ENCODE results near the gene AHDC1.
"Not testable (repeated sequence)": the region's sequence is repeated elsewhere in the genome, so short reads cannot be mapped to it uniquely, and the experiment has no call there.

Gene AHDC1

DNA sequence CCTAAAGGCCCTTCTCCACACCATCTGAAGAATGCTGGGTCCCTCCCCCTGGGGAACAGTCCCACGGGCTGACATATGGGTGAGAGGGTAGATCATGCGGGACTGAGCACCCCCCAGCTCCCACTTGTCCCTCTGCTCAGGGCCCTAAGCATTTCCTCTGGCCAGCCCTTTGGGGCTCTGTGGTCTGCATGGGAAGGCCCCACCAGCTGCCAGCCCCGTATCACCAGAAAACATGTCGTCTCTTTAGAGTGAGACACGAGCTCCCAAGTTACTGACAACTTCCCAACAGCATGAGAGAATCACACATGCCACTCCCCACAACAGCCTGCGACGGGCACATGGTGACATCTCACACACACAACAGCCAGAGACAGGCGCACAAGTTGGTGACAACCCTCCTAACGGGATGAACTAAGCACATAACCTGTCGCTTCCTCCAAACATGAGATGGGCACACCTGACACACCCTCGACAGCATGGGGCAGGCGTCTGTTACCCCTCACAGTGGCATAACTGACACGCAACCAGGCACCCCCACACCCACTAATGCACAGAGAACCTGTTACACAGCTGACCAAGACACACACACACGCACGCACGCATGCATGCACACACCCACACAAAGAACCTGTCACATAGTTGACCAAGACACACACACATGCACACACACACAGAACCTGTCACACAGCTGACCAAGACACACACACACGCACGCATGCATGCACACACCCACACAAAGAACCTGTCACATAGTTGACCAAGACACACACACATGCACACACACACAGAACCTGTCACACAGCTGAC lies 41.2 kb downstream of the AHDC1 start:
- DNase-seq, result no peak

DNA sequence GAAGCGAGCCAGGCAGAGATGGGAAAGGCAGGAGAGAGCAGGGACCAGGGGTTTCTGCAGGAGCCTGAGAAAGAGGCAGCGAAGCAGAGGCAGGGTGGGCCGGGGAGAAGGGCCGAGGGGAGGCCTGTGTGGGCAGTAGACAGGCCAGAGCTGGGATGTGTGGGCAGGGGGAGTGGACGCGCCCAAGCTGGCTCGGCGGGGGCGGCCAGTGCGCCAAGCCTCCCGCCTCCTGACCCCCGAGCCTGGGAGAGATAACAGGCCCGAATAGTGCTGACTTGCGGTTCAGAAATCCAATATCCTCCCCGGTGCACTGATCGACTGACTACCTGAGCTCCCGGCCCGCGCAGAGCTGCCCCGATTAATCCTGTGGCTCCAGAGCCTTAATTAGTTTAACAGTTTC lies 41.9 kb downstream of the AHDC1 start:
- no peak for DNase-seq

DNA sequence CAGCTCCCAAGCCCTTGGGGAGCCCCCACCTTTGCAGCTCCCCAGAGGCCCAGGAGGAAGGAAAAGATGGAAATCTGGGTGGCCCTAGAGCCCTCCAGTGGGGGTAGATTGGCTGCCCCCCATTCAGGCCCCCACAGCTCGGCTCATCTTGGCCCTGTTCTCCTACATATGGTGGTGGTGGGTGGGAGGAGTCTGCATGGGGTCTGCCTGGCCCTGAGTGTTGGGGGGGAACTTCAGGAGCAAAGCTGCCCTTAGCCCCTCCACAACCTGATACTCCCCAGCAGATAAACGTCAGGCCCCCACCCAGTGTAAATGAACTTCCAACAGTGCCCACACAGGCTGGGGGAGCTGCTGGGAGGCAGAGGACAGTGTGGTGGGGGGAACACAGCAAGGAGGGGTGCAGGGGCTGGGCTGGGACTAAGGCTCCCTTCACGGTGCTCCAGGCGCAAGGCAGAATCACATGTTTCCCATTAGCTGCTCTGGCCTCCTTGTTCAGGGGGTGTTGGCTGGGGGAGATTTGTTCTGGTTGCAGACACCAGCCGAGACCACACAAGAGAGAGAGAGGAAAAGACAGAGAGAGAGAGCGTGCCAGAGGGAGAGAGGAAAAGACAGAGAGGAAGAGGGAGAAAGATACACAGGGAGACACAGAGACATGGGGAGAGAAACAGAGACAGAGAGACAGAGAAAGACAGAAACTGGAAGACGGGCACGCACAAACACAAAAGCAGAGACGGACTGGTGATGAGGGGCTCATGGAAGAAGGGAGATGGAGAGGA lies 42.6 kb downstream of the AHDC1 start:
- DNase-seq, result no peak

DNA sequence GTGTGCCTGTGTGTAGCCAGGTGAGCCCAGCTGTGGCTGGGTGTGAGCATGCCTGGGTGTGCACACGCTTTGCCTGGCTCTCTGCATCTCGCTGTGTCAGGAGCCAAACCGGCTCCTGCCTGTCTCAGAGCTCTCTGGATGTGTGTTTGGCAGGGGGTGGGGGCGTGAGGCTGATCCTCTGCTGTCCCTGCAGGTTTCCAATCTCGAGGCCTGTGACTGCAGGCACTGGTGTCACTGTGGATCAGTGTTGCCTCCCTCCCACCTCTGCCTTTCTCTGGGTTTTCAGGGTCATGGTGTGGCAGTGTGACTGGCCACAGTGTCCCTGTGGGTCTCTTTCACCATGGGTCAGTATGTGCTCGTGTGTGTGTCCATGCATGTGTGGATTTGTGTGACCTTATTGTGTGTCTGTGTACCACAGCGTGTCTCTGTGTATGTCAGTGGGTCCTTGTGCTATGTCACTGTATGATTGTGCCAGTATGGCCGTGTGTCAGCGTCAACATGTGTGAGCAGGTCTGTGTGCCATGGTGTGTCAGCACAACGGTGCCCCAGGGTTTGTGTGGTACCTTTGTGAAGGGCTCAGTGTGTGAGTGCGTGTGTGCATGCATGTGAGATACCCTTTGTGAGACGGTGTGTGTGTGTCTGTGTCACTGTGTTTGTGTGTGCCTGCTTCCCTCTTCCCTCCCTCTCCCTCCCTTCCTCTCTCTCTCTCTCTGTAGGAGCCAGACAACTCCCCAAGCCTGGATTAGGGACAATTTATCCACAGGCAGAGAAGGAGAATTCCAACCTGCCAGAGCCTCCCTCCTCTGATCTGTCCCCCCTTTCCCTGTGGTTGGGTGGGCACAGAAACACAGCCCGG lies 43.4 kb downstream of the AHDC1 start:
- DNase-seq, result no peak

DNA sequence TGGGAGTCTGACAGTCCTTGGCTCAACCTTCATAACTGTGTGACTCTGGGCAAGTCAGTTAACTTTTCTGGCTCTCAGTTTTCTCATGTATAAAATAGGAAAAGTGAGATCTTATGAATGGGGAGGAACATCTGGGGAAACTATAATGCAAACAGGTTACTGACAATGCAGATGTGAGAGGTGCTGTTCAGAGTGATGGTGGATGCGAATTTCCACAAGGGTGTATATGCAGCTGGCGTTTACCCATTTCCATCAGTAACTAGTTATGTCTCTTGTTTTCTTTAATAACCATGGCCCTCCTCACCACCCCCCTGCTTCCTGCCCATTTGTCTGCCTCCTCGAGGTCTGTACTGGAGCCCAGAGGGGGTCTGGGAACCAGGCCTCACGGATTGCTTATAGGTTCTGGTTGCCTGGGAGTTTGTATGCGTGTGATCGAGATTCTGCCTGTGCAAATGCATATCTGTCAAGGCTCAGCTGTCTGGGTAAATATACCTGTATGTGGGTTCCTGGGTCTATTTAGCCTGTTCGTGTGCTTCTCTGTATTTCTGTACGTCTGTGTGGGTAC lies 44.4 kb downstream of the AHDC1 start:
- DNase-seq, result no peak

DNA sequence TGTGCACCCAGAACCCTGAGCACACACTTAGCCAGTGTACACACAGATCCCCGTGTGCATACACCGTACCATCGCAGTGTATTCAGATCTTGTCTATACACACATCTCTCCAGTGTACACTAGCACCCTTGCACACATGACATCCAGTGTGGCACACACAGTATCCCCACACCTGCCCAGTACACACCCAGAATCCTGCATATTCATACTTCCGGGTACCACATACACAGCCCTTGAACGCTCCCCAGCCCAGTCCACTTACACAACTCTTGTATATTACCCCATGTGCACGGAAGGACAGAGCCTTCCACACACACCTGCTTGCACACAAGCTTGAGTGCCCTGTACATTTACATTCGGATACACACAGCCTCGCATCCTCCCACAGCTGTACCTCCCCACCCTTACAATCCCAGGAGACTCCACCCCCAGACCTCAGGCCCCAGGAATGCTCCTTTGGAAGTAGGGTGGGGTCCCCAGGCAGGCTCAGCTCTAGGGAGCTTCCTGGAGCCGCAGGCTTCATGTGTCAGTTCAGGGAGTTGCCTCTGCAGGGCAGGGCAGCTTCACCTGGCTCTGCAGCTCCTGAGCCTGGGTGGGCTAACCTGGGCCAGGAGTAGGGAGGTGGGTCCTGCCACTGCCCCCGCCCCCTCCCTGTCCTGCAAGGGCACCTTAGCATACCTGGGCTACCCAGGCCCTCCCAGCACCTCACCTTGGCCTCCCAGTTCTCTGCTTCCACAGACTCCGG lies 46.2 kb downstream of the AHDC1 start:
- DNase-seq, result no peak

DNA sequence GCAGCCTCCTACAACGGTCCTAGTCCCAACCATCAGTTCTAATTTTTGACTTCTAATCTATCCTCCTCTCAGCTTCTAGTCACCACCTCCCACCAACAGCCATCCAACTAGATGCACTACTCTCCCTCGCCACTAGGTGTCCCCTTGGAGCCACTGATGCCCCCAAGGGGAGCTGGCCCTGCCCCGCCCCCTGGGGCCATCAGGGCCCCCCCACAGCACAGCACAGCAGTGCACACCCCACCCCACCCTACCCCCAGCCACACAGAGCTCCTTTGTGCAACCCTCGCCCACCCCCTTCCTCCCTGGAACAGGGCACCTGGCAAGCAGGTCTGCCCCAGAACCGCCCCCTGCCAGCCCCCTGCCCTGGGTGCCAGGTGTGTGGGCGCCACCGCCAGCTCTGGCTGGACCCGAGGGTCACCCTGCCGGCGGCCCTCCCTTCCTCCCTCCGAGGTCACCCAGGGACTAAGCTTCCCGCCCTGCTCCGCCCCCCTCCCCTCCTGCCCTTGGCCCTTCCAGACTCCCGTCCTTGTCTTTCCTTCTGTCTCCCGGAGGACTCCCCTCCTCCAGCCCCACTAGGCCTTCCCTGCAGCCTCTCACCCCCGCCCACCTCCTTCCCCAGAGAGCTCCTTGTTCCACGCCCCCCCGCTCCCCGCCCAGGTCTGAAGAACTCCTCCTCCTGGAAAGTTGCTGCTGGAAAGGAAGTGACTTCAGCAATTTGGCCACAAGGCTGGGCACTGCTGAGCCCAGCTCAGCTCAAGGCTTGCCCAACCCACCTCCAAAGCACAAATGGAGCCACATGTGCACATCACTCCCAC lies 47.0 kb downstream of the AHDC1 start:
- DNase-seq, result peak; percentile 67

DNA sequence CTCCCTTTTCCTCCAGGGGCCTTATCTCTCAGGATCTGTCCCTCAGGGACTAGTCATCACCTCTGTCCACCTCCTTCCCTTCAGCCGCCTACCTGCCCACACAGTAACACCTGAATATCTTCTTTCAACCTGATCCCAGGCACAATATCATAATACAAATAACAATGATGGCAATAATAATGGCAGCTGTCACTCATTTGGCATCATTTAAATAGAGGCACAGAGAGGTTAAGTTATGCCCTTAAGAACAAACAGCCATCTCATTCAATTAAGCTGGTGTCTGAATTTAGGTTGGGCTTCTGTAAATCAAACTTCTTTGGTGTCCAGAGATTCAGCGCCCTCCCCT lies 47.5 kb downstream of the AHDC1 start:
- no peak for DNase-seq

DNA sequence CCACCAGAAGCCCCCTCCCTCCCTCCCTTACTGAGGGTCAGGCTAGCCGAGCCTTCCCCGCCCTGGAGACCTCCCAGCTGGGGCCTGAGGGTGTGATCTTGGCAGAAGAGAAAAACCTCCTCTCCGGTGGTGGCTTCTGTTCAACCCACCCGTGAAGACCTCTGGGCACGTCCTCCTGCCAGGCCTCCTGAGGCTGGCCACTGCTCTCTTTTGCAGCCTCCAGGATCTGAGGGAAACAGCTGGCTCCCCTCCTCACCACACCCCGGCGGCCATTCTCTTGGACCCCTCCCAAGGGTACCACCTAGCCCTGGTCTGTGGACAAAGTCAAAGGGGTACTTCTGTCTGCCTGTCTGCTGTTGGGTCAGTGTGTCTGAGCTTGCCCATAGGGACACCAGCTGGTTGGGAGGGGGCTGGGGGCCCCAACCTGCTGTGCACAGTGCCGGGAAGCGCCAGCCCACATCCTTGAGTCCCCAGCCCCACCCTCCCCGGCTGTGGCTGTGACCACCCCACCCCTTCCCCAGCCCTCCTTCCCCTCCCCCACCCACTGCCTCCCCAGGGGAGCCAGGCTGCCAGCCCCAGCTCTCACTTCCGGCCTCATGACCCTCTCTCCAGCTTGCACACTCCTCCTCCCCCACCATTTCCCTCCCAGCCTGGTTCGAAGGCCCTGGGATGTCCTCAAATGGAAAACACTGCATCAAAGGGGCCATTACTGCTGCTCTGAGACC lies 48.1 kb downstream of the AHDC1 start:
- DNase-seq, result no peak

DNA sequence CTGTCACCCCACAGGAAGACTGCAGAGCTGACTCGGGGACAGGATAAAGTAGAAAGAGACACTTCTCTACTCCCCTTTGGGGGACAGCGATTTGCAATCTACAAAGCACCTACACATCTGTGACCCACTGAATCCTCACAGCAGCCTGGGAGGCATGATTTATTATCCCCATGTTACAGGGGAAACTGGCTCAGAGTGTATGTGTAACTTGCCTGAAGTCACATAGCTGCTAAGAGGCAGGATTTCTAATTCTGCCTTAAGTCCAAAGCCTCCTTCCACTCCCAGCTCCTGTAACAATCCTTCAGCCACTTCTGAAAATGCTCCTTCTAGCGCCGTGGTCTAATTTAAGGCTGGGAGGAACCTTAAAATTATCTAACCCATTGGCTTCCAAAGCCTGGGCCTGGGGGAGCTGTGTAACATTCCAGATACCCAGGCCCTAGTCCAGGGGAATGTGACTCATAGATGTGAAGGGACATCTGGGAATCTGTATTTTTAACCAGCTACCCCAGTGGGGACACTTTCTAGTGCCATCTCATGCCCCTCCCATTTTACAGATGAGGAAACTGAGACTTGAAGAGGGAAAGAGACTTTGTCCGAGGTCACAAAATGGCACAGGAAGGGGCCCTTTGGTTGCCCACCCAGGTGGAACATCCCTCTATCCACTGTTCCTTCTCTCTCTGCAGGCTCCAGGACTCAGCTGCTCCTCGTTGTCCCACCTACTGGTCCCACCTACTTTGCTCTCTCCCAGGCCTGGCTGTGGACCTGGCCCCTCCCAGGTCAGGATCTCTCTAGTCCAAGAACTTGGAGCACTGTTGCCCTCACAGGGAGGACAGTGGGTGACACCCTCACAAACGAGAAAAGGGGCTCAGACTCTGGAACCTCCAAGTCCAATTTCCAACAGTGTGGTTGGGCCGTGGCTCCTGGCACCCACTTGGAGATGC lies 48.9 kb downstream of the AHDC1 start:
- DNase-seq, result no peak

DNA sequence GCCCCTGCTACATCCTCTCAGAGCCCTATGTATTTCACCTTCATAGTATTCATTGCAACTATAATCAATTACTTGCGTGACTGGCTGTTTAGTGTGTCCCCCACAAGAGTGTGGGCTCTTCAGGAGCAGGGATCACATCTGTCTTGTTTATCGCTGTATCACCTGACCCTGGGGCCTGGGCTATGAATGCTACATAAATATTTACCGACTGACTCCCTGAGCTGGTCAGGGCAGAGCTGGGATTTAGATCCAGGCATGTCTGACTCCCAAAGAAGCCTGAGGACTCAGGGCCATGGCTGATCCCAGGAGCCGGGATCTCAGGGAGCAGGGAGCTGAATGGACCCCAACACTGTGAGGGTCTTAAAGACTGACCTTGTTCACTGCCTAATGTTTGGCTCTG lies 49.7 kb downstream of the AHDC1 start:
- no peak for DNase-seq

DNA sequence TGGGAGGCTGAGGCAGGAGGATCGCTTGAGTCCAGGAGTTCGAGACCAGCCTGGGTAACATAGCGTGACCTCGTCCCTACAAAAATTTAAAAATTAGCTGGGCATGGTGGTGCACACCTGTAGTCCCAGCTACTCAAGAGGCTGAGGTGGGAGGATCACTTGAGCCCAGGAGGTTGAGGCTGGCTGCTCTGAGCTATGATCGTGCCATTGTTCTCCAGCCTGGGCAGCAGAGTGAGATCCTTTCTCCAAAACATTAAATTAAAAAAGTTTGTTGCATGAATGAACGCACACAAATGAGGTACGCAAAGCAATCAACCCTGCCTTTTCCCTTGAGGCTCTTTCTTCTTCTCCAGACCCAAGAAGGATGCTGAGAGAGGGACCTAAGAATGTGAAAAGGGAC lies 50.1 kb downstream of the AHDC1 start:
- DNase-seq, result not testable (repeated sequence)

DNA sequence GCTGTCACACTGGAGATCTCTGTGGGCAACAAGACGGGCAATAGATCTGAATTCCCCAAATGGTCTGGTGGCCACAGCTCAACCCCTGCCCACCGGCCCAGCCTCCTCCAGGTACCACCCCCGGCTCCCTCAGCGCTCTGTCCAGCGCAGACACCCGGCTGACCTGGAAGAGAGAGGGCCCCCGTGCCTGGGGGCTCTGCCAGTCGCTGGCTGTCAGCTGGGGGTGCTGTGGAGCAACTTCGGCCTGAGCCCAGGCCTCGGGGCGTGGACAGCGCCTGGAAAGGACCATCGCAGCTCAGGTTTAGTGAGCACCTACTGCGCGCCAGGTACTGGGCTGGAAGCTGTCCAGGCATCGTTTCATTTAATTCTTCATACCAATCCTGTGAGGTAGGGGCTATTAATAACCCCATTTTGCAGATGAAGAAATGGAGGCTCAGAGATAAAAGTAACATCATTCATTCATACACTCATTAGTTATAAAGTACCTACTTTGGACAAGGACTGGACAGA lies 51.0 kb downstream of the AHDC1 start:
- no peak for DNase-seq

DNA sequence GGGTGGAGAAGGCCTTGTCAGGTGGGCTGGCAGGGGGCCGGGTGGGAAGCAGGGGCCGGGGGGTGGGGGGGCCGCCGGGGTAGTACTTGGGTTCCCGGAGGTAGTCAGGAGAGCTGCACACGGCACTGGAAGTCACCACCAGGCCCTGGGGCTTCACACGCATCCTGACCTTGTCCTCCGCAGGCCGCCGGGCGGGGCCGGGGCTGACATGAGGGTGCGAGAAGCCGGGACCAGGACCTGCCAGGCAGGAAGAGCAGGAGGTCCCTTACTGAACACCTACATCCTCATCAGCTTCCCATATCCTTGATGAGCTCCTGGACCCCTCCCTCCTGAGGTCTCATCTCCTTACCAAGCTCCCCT lies 52.0 kb downstream of the AHDC1 start:
- no peak for DNase-seq

DNA sequence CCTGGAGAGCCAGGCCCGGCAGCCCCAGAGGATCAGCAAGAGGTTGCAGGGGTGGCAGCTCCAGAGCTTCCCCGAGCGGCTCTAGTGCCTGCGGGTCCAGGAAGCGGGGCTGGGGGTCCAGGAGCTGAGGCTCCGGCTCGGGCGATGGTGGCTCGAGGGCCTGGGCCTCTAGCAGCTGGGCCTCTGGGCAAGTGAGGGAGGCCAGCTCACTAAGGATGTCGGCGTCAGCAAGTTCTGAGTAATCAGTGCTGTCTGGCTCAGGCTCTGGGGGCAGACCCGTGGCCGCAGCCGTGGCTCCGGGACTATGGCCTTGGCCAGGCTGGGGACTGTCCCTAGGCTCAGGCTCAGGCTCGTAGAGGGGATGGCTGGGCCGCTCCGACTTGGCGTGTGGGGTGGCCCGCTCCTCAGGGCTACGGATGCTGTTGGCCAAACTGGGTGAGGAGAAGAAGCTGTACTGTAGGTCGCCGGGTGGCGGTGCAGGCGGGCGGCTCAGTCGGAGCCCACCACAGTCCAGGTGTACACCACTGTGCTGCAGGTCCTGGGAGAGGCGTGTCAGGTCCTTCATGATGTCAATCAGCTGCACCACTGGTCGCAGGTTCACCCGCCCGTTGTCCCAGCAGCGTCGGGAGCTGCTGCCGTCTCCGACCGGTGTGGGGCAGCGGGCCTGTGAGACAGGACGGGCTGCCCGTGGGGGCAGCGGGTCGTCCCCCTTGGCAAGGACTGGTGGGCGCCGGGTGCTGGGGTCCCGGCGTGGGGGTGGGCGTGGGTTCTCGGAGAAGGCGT lies 52.6 kb downstream of the AHDC1 start:
- no peak for DNase-seq

DNA sequence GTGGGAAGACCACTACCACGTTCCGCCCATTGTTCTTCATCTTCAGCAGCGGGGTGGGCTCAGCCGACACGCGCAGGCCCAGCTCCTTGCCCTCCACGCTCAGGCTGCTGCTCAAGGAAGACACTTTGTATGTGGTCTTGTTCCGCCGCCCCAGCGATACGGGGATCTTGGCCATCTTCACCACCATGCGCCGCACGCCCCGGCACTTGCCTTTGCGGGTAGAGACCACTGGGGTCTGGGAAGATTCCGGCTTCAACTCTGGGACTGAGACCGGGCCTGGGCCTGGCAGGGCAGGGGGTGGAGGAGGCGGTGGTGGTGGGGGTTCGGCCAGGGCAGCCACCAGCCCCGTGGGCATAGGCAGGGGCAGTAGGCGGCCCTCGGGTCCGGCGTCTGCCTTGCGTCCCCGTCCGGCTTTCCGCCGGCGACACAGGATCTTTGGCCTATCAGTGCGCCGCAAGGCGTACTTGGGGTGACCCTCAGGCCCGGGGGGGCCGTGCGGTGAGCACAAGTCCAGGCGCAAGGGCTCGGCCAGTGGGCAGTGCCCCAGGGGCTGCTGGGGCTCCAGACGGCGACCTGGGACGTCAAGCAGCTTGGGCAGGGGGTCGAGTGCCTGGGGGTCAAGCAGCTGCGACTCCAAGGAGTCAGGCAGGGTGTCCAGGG lies 53.3 kb downstream of the AHDC1 start:
- DNase-seq, result no peak

DNA sequence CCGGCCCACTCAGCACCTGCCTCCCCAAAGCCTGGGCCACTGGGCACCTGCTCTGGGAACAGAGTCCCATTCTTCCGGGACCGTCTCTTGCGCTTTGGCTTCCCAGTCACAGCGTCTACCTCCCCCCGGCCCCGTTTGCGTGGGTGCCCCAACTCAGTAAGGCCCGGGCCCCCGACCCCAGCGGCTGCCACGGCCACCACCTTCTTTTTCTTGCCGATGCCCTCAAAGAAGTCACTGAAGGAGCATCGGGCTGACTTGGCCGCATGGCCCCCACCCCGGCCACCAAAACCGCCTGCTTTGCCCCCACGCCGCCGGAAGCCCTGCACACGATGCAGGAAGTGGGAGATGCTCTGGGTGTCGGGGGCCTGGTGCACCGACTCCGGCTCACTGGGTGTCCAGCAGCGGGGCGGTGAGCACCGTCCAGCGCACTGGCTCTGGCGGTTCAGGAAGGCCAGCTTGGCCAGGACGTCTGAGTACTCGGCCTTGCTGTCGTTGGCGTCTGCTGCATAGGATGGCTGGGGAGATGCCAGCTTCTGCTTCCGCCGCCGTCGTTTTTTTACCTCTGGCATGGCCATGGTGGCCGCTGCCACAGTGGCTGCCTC lies 54.0 kb downstream of the AHDC1 start:
- DNase-seq, result no peak
